ENCODE measurements around the gene SPOCK1.
"Not testable (repeated sequence)": the region's sequence is repeated elsewhere in the genome, so short reads cannot be mapped to it uniquely, and the experiment has no call there.

The SPOCK1 gene

GRCh38 chr5:137498736-137499505, at the start of gene SPOCK1:
TSS of gene SPOCK1 (minus strand) at chr5:137499326.
- no peaks in the 10 kb centered on the region for H3K9me3 ChIP-seq
- peaks cover 0 to 4% of the 10 kb centered on the region in 2 experiments for H3K4me1 ChIP-seq (ENCODE audit: control insufficient read depth in 1 of 2, insufficient read depth in 1 of 2, low read depth in 1 of 2, low read length in 1 of 2)
- no peaks in the 10 kb centered on the region for H3K36me3 ChIP-seq
- TF ChIP-seq, protein P1, sequence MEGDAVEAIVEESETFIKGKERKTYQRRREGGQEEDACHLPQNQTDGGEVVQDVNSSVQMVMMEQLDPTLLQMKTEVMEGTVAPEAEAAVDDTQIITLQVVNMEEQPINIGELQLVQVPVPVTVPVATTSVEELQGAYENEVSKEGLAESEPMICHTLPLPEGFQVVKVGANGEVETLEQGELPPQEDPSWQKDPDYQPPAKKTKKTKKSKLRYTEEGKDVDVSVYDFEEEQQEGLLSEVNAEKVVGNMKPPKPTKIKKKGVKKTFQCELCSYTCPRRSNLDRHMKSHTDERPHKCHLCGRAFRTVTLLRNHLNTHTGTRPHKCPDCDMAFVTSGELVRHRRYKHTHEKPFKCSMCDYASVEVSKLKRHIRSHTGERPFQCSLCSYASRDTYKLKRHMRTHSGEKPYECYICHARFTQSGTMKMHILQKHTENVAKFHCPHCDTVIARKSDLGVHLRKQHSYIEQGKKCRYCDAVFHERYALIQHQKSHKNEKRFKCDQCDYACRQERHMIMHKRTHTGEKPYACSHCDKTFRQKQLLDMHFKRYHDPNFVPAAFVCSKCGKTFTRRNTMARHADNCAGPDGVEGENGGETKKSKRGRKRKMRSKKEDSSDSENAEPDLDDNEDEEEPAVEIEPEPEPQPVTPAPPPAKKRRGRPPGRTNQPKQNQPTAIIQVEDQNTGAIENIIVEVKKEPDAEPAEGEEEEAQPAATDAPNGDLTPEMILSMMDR (IDR thresholded peaks at IDR 0.05) = peak; percentile 32
- no peak within 1 kb of the TSS for H3K27ac ChIP-seq
- peaks cover 69% of the 10 kb centered on the region for H3K27me3 ChIP-seq
- no peak within 1 kb of the TSS for H3K4me3 ChIP-seq (ENCODE audit: low read depth in 1 of 2, low read length in 1 of 2)

- TF ChIP-seq, protein P1 (IDR thresholded peaks at IDR 0.05) = no peak
- no peak overlapping the region for H3K27ac ChIP-seq
These were observed 46.8 kb upstream of the SPOCK1 start for GRCh38 chr5:137545956-137546355.

DNA sequence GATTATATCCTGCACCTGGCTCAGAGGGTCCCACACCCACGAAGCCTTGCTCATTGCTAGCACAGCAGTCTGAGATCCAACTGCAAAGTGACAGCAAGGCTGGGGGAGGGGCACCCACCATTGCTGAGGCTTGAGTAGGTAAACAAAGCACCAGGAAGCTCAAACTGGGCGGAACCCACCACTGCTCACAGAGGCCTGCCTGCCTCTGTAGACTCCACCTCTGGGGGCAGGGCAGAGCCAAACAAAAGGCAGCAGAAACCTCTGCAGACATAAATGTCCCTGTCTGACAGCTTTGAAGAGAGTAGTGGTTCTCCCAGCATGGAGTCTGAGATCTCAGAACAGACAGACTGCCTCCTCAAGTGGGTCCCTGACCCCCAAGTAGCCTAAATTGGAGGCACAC, 36.3 kb upstream of the SPOCK1 start:
- not testable (repeated sequence) for H3K36me3 ChIP-seq; H3K9me3 ChIP-seq; H3K4me1 ChIP-seq (ENCODE audit: control insufficient read depth in 1 of 2, insufficient read depth in 1 of 2, low read depth in 1 of 2, low read length in 1 of 2); H3K27ac ChIP-seq; H3K4me3 ChIP-seq (ENCODE audit: low read depth in 1 of 2, low read length in 1 of 2); H3K27me3 ChIP-seq

More at GRCh38 chr5:137545956-137546355, 46.8 kb upstream of the SPOCK1 start:
- Histone ChIP-seq H3K4me3 (ENCODE audit: low read depth in 1 of 2, low read length in 1 of 2) (no peak overlapping the region), H3K4me1 (ENCODE audit: control insufficient read depth in 1 of 2, insufficient read depth in 1 of 2, low read depth in 1 of 2, low read length in 1 of 2) (no peaks in the 10 kb centered on the region), H3K36me3 (no peaks in the 10 kb centered on the region), H3K27me3 (no peaks in the 10 kb centered on the region), H3K9me3 (no peaks in the 10 kb centered on the region)

GRCh38 chr5:137533963-137534362, 34.8 kb upstream of the SPOCK1 start:
- Histone ChIP-seq H3K4me3 (ENCODE audit: low read depth in 1 of 2, low read length in 1 of 2) (no peak overlapping the region), H3K27me3 (no peaks in the 10 kb centered on the region), H3K36me3 (no peaks in the 10 kb centered on the region), H3K4me1 (ENCODE audit: control insufficient read depth in 1 of 2, insufficient read depth in 1 of 2, low read depth in 1 of 2, low read length in 1 of 2) (no peaks in the 10 kb centered on the region), H3K27ac (no peak overlapping the region), H3K9me3 (no peaks in the 10 kb centered on the region)
- TF ChIP-seq, protein P1 (IDR thresholded peaks at IDR 0.05) = no peak

- Histone ChIP-seq H3K27ac (no peak overlapping the region), H3K9me3 (no peaks in the 10 kb centered on the region), H3K4me1 (ENCODE audit: control insufficient read depth in 1 of 2, insufficient read depth in 1 of 2, low read depth in 1 of 2, low read length in 1 of 2) (no peaks in the 10 kb centered on the region), H3K27me3 (no peaks in the 10 kb centered on the region), H3K36me3 (no peaks in the 10 kb centered on the region), H3K4me3 (ENCODE audit: low read depth in 1 of 2, low read length in 1 of 2) (no peak overlapping the region)
- TF ChIP-seq, protein P1 (IDR thresholded peaks at IDR 0.05) = no peak
These were observed 32.1 kb upstream of the SPOCK1 start for GRCh38 chr5:137531266-137531665.

- TF ChIP-seq, protein P1 (IDR thresholded peaks at IDR 0.05) = no peak
- no peaks in the 10 kb centered on the region for H3K9me3 ChIP-seq
These were observed 22.1 kb upstream of the SPOCK1 start for GRCh38 chr5:137521246-137521645.

More at GRCh38 chr5:137521246-137521645, 22.1 kb upstream of the SPOCK1 start:
- H3K4me1 ChIP-seq (ENCODE audit: control insufficient read depth in 1 of 2, insufficient read depth in 1 of 2, low read depth in 1 of 2, low read length in 1 of 2) = no peaks in the 10 kb centered on the region
- no peak overlapping the region for H3K27ac ChIP-seq
- no peak overlapping the region for H3K4me3 ChIP-seq (ENCODE audit: low read depth in 1 of 2, low read length in 1 of 2)
- H3K36me3 ChIP-seq = no peaks in the 10 kb centered on the region
- H3K27me3 ChIP-seq = peaks cover 5% of the 10 kb centered on the region
